Choroid plexus epithelial cell (primary cell): ENCODE data around the gene QRICH2.
"Not testable (repeated sequence)": the region's sequence is repeated elsewhere in the genome, so short reads cannot be mapped to it uniquely, and the experiment has no call there.

ENCODE experiments used
- DNase-seq: peaks from one replicate; pipeline ENCODE4 v3.0.0-alpha.2; 2010; ENCODE audit warnings: low read depth
- H3K4me3 ChIP-seq: 2 replicates; pipeline ENCODE4 v1.5.1; 2011; ENCODE audit warnings: low read depth, mild to moderate bottlenecking, control low read depth, low read length, moderate library complexity
- CTCF ChIP-seq: conservative IDR thresholded peaks from 2 replicates; pipeline ENCODE4 v1.5.1; 2011; ENCODE audit warnings: low read depth, mild to moderate bottlenecking, control low read depth, inconsistent platforms, low read length, moderate library complexity

The QRICH2 gene

GRCh38 chr17:76268991-76269981, 38.8 kb downstream of the QRICH2 start:
- H3K4me3 ChIP-seq: no peak overlapping the region
- no peak for TF ChIP-seq CTCF
- DNase-seq: no peak

- no peak overlapping the region for H3K4me3 ChIP-seq
- peak; percentile 88 for DNase-seq
- no peak for TF ChIP-seq CTCF
Observed at GRCh38 chr17:76268015-76268749, 39.9 kb downstream of the QRICH2 start.

- not testable (repeated sequence) for DNase-seq
Observed at GRCh38 chr17:76267581-76268001, 40.5 kb downstream of the QRICH2 start.

GRCh38 chr17:76267051-76267576, 41.0 kb downstream of the QRICH2 start:
- DNase-seq: no peak
- TF ChIP-seq CTCF: no peak
- peak overlapping the region; percentile 85 for H3K4me3 ChIP-seq

More at GRCh38 chr17:76267581-76268001, 40.5 kb downstream of the QRICH2 start:
- not testable (repeated sequence) for H3K4me3 ChIP-seq

- TF ChIP-seq CTCF: no peak
- DNase-seq: peak; percentile 52
- H3K4me3 ChIP-seq: peak overlapping the region; percentile 85
Observed at GRCh38 chr17:76266244-76266938, 41.7 kb downstream of the QRICH2 start.

- H3K4me3 ChIP-seq: peak overlapping the region; percentile 85
- DNase-seq: peak; percentile 52
- no peak for TF ChIP-seq CTCF
Observed at GRCh38 chr17:76265624-76266243, 42.3 kb downstream of the QRICH2 start.
